Urinary bladder (tissue), 4 donors: Measurements from ENCODE around the gene LTB4R2. TPM values are rescaled to one million over a fixed set of nuclear protein-coding genes. Genes with fewer than 3 reads are reported as not detected.

Source experiments
- DNase-seq: peaks from one replicate; pipeline ENCODE4 v3.0.0-alpha.2; 2015; ENCODE audit errors: extremely low spot score
- H3K27ac ChIP-seq: one replicate; pipeline ENCODE4 v1.5.1; 2013; ENCODE audit warnings: low read depth, mild to moderate bottlenecking, moderate library complexity
- H3K36me3 ChIP-seq: one replicate; pipeline ENCODE4 v1.6.1; 2013; ENCODE audit warnings: mild to moderate bottlenecking, moderate library complexity; ENCODE audit not compliant: insufficient read depth
- H3K4me1 ChIP-seq: one replicate; pipeline ENCODE4 v1.6.1; 2013; ENCODE audit warnings: mild to moderate bottlenecking, moderate library complexity; ENCODE audit not compliant: insufficient read depth
- H3K4me3 ChIP-seq: one replicate; pipeline ENCODE4 v1.5.1; 2013; ENCODE audit warnings: low read depth, low read length
- WGBS: extraction: QIAGEN DNeasy Blood & Tissue Kit; methylation state at CpG from one replicate; pipeline ENCODE4 v1.1.7; 2013; 5-methylcytosine and 5-hydroxymethylcytosine counted together
- polyA plus RNA-seq: library from polyadenylated mRNA; stranded (reverse); fragments of 200-250 nt; gene quantifications from one replicate; pipeline ENCODE4 v1.2.3, GENCODE V29; 2013
- total RNA-seq: library from RNA; depleted of rRNA; stranded (reverse); fragments of >200 nt; gene quantifications from one replicate; pipeline ENCODE4 v1.2.3, GENCODE V29; 2014
- donor health status: healthy with polysubstance abuse.
- donor health status: healthy.

The LTB4R2 gene
- total and polyA plus RNA-seq, 2 donors: 2.8 to 4.0 TPM

DNA sequence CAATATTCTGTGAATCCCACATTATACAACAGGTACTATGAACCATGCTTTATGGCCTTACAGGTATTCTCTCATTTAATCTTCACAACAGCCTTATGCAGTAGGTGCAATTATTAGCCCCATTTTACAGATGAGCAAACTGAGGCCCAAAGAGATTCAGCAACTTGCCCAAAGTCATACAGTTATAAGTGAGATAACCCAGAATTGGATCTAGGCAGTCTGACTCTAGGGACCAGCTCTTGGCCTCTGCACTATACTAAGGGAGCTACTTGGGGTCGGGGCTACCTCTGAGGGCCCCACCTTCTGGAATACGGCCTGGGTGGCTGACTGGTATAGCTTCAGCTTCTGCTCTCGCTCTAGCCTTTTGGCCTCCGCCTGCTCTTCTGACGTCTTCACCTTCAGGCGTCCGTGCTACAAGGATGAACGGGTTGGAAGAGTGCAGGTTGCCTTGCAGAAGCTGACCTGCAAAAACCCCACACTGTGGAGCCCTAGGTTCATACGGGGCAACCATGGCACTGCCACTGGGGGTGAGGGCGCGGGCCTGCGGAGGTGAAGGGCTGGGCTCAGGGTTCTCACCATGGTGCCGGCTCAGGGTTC, 39.3 kb upstream of the LTB4R2 start:
- DNase-seq: no peak
- peak overlapping the region; percentile 71 for H3K4me3 ChIP-seq
- peak overlapping the region; percentile 93 for H3K27ac ChIP-seq
- no peaks in the 10 kb centered on the region for H3K36me3 ChIP-seq
- H3K4me1 ChIP-seq: no peaks in the 10 kb centered on the region
- 16% methylated on average over 13 of the region's 13 CpGs for WGBS

GRCh38 chr14:24271134-24271833, 38.7 kb upstream of the LTB4R2 start, which contains the start of gene RABGGTA:
TSS of gene RABGGTA (minus strand) at chr14:24271597. CDS start at chr14:24271115, 482 bp downstream.
- peak within 1 kb of the TSS; percentile 71 for H3K4me3 ChIP-seq
- H3K27ac ChIP-seq: peak within 1 kb of the TSS; percentile 93
- DNase-seq: peak; percentile 57
- H3K4me1 ChIP-seq: no peaks in the 10 kb centered on the region
- no peaks in the 10 kb centered on the region for H3K36me3 ChIP-seq
- under 1% methylated on average over 61 of the region's 61 CpGs for WGBS

DNA sequence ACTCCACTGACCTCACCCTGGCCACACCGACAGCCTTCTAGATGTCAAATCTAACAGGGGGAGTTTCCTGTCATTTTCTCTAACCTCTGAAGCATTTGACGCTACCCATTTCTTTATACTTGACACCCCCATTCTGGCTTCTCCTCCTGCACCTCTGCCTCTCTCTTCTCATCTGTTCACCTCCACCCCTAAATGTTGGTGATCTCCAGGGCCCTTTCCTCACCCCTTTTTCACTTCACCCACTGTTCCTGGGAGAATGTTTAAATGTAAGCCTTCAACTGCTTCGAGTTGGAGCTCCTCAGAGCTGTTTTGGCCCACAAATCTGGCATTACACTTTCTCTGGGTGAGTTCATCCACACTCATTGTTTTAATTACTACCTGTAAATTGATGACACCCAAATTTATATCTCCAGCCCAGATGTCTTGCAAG, 38.1 kb upstream of the LTB4R2 start:
- no peaks in the 10 kb centered on the region for H3K36me3 ChIP-seq
- H3K4me3 ChIP-seq: peak overlapping the region; percentile 71
- 22% methylated on average over 3 of the region's 3 CpGs for WGBS
- DNase-seq: no peak
- no peaks in the 10 kb centered on the region for H3K4me1 ChIP-seq
- peak overlapping the region; percentile 16 for H3K27ac ChIP-seq

DNA sequence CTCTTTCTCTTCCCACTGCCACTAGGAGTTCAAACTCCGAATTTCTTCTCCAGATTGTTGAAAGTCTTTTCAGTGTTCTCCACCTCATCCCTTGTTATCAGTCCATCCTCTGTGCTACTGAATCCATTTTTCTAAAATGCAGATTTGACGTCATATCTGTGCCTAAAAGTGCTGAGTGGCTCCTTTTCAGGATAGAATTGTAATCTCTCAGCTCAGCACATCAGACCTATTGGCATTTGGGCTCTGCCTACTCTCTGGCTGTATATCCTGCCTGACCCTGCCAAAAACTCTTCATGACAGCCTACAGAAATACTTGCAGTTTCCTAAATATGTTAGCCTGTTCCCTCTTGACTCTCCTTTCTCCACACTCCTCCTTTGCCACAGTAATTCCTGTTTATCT, 37.5 kb upstream of the LTB4R2 start:
- WGBS: 91% methylated on average over 2 of the region's 2 CpGs
- no peak for DNase-seq
- Histone ChIP-seq H3K4me3 (no peak overlapping the region), H3K27ac (no peak overlapping the region), H3K4me1 (no peaks in the 10 kb centered on the region), H3K36me3 (no peaks in the 10 kb centered on the region)

DNA sequence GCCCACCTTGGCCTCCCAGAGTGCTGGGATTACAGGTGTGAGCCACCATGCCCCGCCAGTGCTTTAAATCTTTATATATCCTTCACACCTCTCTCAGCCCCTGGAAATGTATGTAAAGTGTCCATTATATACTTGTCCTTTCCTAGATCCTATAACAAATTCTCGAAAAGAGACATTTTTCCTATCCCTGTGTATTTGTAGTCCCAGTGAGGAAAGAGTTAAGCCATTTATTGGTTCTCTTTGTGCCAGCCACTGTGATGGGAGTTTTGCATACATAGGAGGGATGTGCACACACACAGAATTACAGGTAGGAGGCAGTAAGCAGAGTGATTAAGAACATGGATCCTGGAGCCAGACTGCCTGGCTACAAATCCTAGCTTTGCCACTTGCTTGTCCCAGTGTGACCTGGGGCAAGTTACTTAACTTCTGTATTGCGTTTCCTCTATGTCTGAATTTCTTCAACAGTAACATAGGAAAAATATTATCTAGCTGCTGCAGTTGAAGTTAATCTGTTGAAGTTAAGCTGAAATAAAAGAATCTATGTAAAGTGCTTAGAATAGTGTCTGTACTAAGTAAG, 36.4 kb upstream of the LTB4R2 start:
- DNase-seq: no peak
- Histone ChIP-seq H3K27ac (no peak overlapping the region), H3K4me3 (no peak overlapping the region), H3K36me3 (no peaks in the 10 kb centered on the region), H3K4me1 (no peaks in the 10 kb centered on the region)
- WGBS: 77% methylated on average over 3 of the region's 3 CpGs

- no peaks in the 10 kb centered on the region for H3K36me3 ChIP-seq
- no peaks in the 10 kb centered on the region for H3K4me1 ChIP-seq
- no peak overlapping the region for H3K27ac ChIP-seq
- WGBS: 81% methylated on average over 3 of the region's 3 CpGs
- H3K4me3 ChIP-seq: no peak overlapping the region
- DNase-seq: no peak
Measured at GRCh38 chr14:24274101-24274543, 35.8 kb upstream of the LTB4R2 start.

DNA sequence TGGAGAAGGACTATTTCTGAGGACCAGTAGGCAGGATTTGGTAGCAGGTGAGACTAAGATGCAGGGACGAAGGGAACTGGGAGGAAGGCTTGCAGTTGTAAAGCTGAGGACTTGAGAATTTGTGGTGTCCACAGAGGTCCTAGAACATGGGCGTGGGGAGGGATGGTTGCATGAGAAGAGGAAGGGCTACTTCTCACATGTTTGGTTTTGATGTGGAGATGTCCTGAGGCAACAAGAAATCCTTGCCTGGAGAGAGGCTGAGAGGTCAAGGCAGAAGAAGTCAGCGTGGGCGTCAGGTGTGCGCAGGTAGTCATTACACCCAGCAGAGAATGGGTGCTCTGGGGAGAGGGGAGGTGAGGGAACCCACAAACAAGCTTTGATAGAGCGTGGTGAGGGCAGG, 32.9 kb upstream of the LTB4R2 start:
- WGBS: 90% methylated on average over 6 of the region's 6 CpGs
- no peak overlapping the region for H3K4me3 ChIP-seq
- H3K36me3 ChIP-seq: no peaks in the 10 kb centered on the region
- no peaks in the 10 kb centered on the region for H3K4me1 ChIP-seq
- DNase-seq: no peak
- no peak overlapping the region for H3K27ac ChIP-seq

GRCh38 chr14:24277606-24278321, 32.2 kb upstream of the LTB4R2 start:
- no peak for DNase-seq
- H3K4me1 ChIP-seq: no peaks in the 10 kb centered on the region
- no peak overlapping the region for H3K4me3 ChIP-seq
- WGBS: 76% methylated on average over 11 of the region's 11 CpGs
- H3K36me3 ChIP-seq: no peaks in the 10 kb centered on the region
- H3K27ac ChIP-seq: no peak overlapping the region

- Histone ChIP-seq H3K27ac (no peak overlapping the region), H3K4me1 (no peaks in the 10 kb centered on the region), H3K36me3 (no peaks in the 10 kb centered on the region), H3K4me3 (no peak overlapping the region)
- WGBS: 87% methylated on average over 5 of the region's 5 CpGs
- no peak for DNase-seq
Measured at GRCh38 chr14:24278424-24278823, 31.5 kb upstream of the LTB4R2 start.

DNA sequence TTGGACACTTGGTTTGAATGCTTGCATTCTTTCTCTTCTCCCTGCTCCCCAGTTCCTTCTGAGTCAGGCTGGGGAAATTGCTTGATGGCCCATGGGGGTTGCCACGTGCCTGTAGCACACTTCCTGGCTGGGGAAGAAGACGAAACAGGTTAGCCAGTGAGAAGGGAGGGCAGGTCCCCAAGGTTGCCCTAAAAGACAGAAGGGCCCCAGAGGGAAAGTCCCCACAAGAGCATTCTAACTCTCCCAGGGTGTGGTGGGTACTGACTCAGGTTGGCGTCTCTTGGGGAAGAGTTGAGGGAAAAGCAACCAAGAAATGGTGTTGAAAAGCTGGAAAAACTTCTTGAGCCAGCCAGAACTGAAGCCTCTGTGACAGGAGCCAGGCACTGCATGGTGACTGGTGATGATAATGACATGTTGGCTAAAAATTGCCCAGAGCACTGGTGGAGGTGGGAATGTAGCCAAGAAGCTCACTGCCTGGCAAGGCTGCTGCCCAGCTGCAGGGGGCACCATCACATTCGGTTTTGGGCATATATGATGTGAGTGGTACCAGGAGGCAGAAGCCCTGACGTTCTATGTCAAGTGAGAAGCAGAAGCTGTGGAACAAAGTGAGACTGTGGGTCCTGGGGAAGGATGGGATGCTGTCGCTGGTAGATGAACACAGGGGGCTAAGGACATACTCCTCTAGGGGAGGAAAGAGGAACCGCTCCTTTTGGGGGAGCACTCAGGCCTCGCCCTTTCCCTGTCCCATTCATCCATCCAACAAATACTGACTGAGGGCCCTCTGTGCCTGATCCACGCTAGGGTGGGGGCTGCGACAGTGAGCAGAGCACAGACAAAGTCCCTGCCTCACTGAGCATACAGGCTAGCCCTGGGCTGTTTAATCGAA, 30.4 kb upstream of the LTB4R2 start:
- no peaks in the 10 kb centered on the region for H3K4me1 ChIP-seq
- 75% methylated on average over 11 of the region's 11 CpGs for WGBS
- H3K27ac ChIP-seq: no peak overlapping the region
- no peaks in the 10 kb centered on the region for H3K36me3 ChIP-seq
- DNase-seq: no peak
- H3K4me3 ChIP-seq: no peak overlapping the region

DNA sequence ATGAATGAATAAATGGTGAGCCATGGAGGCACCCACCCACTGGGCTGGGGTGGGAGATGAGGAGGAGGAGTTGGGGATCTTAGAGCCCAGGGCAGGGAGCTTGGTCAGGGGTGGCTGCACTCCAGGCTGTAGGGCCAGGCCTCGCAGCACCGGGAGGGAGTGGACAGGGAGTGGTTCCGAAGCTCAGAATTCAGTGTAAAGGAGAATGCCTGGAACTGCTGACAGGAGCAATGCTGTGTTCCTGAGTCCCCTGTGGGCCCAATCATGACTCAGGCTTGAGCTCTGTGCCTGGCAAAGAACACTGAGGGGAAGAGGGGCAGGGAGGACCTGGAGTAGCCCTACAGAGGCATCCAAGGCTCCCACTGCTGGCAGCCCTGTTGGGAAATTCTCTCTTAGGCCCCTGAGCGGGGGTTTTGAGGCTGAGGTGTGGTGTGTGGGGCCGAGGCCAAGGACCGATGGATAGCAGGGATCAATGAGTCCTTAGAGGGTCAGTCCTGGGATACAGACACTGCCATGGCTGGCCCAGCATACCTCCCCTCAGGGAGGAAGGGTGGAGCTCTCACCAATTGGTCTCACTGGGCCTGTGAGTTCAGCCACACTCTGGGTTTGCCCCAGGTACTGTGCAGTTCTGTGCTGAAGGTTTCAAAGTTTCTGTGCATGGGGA, 29.0 kb upstream of the LTB4R2 start:
- H3K27ac ChIP-seq: no peak overlapping the region
- H3K36me3 ChIP-seq: no peaks in the 10 kb centered on the region
- no peaks in the 10 kb centered on the region for H3K4me1 ChIP-seq
- WGBS: 82% methylated on average over 6 of the region's 6 CpGs
- H3K4me3 ChIP-seq: no peak overlapping the region
- no peak for DNase-seq

- WGBS: 87% methylated on average over 7 of the region's 7 CpGs
- H3K4me1 ChIP-seq: no peaks in the 10 kb centered on the region
- no peak overlapping the region for H3K27ac ChIP-seq
- no peak overlapping the region for H3K4me3 ChIP-seq
- H3K36me3 ChIP-seq: no peaks in the 10 kb centered on the region
- DNase-seq: no peak
Measured at GRCh38 chr14:24281636-24282035, 28.3 kb upstream of the LTB4R2 start.
